HG02970 (cell line): ENCODE data around the gene KCNH1.

Experiments used
- ATAC-seq: cut with Tn5 transposase; IDR thresholded peaks from one replicate; pipeline ENCODE4 v1.9.1; 2021; ENCODE audit warnings: mild to moderate bottlenecking, moderate library complexity, moderate number of reproducible peaks; ENCODE audit not compliant: unreplicated experiment, low FRiP score

Gene KCNH1

GRCh38 chr1:210821615-210822014 is 312.3 kb downstream of the KCNH1 start:
- ATAC-seq, result no peak

- ATAC-seq, result no peak
Observed at GRCh38 chr1:210819266-210819665, 314.7 kb downstream of the KCNH1 start.

GRCh38 chr1:210817385-210818275 is 316.3 kb downstream of the KCNH1 start:
- no peak for ATAC-seq

GRCh38 chr1:210815641-210816550 is 318.1 kb downstream of the KCNH1 start:
- no peak for ATAC-seq

GRCh38 chr1:210814382-210815123 is 319.4 kb downstream of the KCNH1 start:
- ATAC-seq, result no peak

GRCh38 chr1:210801501-210801900 is 332.4 kb downstream of the KCNH1 start:
- no peak for ATAC-seq

GRCh38 chr1:210800756-210801155 is 333.2 kb downstream of the KCNH1 start:
- no peak for ATAC-seq

- no peak for ATAC-seq
Observed at GRCh38 chr1:210800301-210800700, 333.6 kb downstream of the KCNH1 start.

GRCh38 chr1:210797422-210797821 is 336.5 kb downstream of the KCNH1 start:
- no peak for ATAC-seq

- ATAC-seq, result no peak
Observed at GRCh38 chr1:210796421-210796820, 337.5 kb downstream of the KCNH1 start.

GRCh38 chr1:210794445-210794844 is 339.5 kb downstream of the KCNH1 start:
- ATAC-seq, result no peak

GRCh38 chr1:210792250-210793102 is 341.5 kb downstream of the KCNH1 start:
- ATAC-seq, result no peak

- no peak for ATAC-seq
Observed at GRCh38 chr1:210790196-210790595, 343.8 kb downstream of the KCNH1 start.

GRCh38 chr1:210787800-210788199 is 346.1 kb downstream of the KCNH1 start:
- no peak for ATAC-seq

GRCh38 chr1:210786546-210786945 is 347.4 kb downstream of the KCNH1 start:
- ATAC-seq, result no peak

GRCh38 chr1:210783925-210784324 is 350.0 kb downstream of the KCNH1 start:
- ATAC-seq, result no peak

- no peak for ATAC-seq
Observed at GRCh38 chr1:210781652-210782051, 352.3 kb downstream of the KCNH1 start.

- no peak for ATAC-seq
Observed at GRCh38 chr1:210779269-210779668, 354.7 kb downstream of the KCNH1 start.

- no peak for ATAC-seq
Observed at GRCh38 chr1:210777914-210778313, 356.0 kb downstream of the KCNH1 start.

- ATAC-seq, result no peak
Observed at GRCh38 chr1:210776712-210777111, 357.2 kb downstream of the KCNH1 start.
